ENCODE data around the gene TRAPPC2L. TPM values are rescaled to one million over a fixed set of nuclear protein-coding genes. Genes with fewer than 3 reads are reported as not detected.
A peak's percentile ranks its signal among the peaks of the same experiment; 100 is the strongest.

The TRAPPC2L gene
- total RNA-seq, 1 experiment from 2014 or later: 82.0 TPM

DNA sequence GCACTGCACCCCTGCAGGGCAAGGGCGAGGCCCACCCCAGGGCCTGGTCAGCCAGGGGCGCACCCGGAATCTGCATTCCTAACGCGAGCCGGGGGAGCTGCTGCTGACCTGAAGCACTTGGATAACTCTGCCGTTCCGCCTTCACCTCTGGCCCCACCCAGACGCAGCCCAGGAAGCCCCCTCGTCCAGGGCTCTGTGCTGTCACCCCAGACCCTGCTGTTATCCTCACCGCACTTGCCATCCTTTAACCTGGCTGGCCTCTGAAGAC lies 22.8 kb downstream of the TRAPPC2L start:
- TF ChIP-seq EMX1 (CRISPR knock-in tag; IDR thresholded peaks at IDR 0.05): no peak
- TF ChIP-seq, protein P1, sequence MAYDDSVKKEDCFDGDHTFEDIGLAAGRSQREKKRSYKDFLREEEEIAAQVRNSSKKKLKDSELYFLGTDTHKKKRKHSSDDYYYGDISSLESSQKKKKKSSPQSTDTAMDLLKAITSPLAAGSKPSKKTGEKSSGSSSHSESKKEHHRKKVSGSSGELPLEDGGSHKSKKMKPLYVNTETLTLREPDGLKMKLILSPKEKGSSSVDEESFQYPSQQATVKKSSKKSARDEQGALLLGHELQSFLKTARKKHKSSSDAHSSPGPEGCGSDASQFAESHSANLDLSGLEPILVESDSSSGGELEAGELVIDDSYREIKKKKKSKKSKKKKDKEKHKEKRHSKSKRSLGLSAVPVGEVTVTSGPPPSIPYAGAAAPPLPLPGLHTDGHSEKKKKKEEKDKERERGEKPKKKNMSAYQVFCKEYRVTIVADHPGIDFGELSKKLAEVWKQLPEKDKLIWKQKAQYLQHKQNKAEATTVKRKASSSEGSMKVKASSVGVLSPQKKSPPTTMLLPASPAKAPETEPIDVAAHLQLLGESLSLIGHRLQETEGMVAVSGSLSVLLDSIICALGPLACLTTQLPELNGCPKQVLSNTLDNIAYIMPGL (CRISPR knock-in tag; IDR thresholded peaks at IDR 0.05): no peak
- H3K4me1 Mint-ChIP-seq: no peaks in the 10 kb centered on the region
- CTCF ChIA-PET: interaction anchor here (1.2 to 3.0 kb wide), 6 partner anchors 22 to 287 kb away, joined by 5 to 18 read pairs (median 14); partner anchors contain the start of genes GALNS and TRAPPC2L
- DNase-seq (ENCODE audit: low spot score) (no peak), ATAC-seq (no peak)
- H3K27me3 Mint-ChIP-seq (ENCODE audit: low read depth): no peaks in the 10 kb centered on the region; the same call in 1 of the 2 replicates
- H3K27ac Mint-ChIP-seq: peak overlapping the region; percentile 76
- no peak overlapping the region for H3K4me3 Mint-ChIP-seq
- POLR2A ChIA-PET: no interaction called here
- H3K9me3 Mint-ChIP-seq: no peaks in the 10 kb centered on the region
- H3K36me3 Mint-ChIP-seq: no peaks in the 10 kb centered on the region

DNA sequence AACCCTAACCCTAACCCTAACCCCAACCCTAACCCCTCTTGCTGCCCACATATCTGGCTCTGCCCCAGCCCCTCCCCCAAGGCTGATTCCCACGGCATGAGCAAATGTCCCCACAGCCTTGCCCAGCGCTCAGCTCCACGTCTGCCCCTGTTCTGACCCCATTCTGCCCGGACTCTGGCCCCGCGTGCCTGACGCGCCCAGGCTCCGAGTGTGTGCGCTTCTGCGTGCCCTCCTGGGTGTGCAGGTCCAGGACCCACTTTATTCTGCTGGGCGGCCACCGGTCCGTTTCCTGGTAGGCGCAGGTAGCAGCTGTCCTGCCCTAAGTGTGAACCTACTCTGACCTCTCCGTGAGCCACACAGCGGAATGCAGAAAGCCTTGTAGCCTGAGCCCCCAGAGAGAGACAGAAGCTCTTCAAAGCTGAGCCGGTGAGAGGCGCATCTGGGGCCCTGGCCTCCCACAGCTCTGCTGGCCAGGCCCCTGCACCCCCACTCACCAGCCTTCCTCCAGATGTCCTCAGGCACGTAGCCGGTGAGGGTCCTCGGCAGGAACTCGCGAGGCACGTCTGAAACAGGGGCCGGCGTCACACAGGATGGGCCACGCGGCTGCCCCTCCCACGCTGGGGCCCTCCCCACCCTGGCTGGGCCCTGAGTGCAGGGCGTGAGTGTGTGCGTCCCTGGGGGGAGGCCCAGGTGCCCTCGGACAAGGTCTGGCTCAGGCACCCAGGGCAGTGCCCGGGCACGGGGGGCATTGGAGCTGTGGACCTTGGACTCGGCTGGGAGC lies 23.5 kb downstream of the TRAPPC2L start:
- POLR2A ChIA-PET: interaction anchor here (0.6 kb wide), 1 partner anchor 47 kb away, joined by 4 read pairs; no protein-coding TSS in a partner anchor
- CTCF ChIA-PET: interaction anchor here (0.7 to 3.0 kb wide), 12 partner anchors 21 to 287 kb away, joined by 3 to 18 read pairs (median 5); partner anchors contain the start of genes GALNS and TRAPPC2L
- Mint-ChIP-seq H3K36me3 (no peaks in the 10 kb centered on the region), H3K9me3 (no peaks in the 10 kb centered on the region), H3K4me3 (no peak overlapping the region), H3K27ac (no peak overlapping the region), H3K4me1 (no peaks in the 10 kb centered on the region), H3K27me3 (ENCODE audit: low read depth) (no peaks in the 10 kb centered on the region; the same call in 1 of the 2 replicates)
- ATAC-seq (no peak), DNase-seq (ENCODE audit: low spot score) (no peak)
- TF ChIP-seq SMAD4 (CRISPR knock-in tag; IDR thresholded peaks at IDR 0.05) (no peak), TCF7 (CRISPR knock-in tag; IDR thresholded peaks at IDR 0.05; ENCODE audit: low read depth) (no peak), ZNF396 (CRISPR knock-in tag; IDR thresholded peaks at IDR 0.05; ENCODE audit: borderline replicate concordance) (no peak)
- TF ChIP-seq, protein P2, sequence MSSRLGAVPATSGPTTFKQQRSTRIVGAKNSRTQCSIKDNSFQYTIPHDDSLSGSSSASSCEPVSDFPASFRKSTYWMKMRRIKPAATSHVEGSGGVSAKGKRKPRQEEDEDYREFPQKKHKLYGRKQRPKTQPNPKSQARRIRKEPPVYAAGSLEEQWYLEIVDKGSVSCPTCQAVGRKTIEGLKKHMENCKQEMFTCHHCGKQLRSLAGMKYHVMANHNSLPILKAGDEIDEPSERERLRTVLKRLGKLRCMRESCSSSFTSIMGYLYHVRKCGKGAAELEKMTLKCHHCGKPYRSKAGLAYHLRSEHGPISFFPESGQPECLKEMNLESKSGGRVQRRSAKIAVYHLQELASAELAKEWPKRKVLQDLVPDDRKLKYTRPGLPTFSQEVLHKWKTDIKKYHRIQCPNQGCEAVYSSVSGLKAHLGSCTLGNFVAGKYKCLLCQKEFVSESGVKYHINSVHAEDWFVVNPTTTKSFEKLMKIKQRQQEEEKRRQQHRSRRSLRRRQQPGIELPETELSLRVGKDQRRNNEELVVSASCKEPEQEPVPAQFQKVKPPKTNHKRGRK (CRISPR knock-in tag; IDR thresholded peaks at IDR 0.05; ENCODE audit: borderline replicate concordance): no peak

DNA sequence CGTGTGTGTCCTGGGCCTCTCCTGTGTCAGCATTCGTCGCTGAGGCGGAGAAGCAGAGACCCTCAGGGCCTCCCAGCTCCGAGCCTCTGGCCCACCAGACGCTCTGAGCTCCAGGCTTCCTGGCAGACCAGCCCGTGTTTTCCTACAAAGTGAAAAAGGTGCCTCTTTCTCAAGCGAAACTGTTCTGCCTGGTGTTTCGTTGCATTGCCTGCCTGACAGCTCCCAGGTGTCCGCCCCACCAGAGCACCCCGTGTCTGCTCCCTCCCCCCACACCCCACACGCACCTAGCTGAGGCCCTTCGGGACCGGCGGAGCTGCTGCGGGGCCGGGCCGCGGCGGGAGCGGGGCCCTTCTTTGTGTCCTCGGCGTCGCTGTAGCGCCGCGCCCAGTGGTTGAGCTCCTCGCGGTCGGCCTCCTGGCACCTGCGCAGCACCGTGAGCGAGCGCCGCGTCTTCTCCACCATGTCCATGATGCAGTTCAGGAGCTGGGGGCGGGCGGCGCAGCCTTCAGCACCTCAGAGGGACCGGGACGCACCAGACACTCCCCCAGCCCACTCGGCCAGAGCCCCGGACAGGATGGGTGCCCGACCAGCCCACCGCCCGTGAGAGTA lies 24.2 kb downstream of the TRAPPC2L start:
- DNase-seq (ENCODE audit: low spot score): peak; percentile 41
- ATAC-seq: peak; percentile 51
- POLR2A ChIA-PET: interaction anchor here (0.6 to 1.0 kb wide), 2 partner anchors 23 to 48 kb away, joined by 4 to 5 read pairs; no protein-coding TSS in a partner anchor
- Mint-ChIP-seq H3K9me3 (no peaks in the 10 kb centered on the region), H3K4me3 (no peak overlapping the region), H3K36me3 (no peaks in the 10 kb centered on the region), H3K27me3 (ENCODE audit: low read depth) (no peaks in the 10 kb centered on the region; the same call in 1 of the 2 replicates), H3K27ac (no peak overlapping the region), H3K4me1 (no peaks in the 10 kb centered on the region)
- CTCF ChIA-PET: interaction anchor here (0.7 to 3.0 kb wide), 13 partner anchors 20 to 286 kb away, joined by 3 to 18 read pairs (median 5); partner anchors contain the start of genes GALNS and TRAPPC2L
- TF ChIP-seq TEAD4 (CRISPR knock-in tag; IDR thresholded peaks at IDR 0.05) (no peak), KAT7 (CRISPR knock-in tag; IDR thresholded peaks at IDR 0.05; ENCODE audit: borderline replicate concordance) (no peak), ETV6 (CRISPR knock-in tag; IDR thresholded peaks at IDR 0.05) (no peak), ZBTB21 (CRISPR knock-in tag; IDR thresholded peaks at IDR 0.05; ENCODE audit: borderline replicate concordance) (no peak), ZNF219 (CRISPR knock-in tag; IDR thresholded peaks at IDR 0.05; ENCODE audit: borderline replicate concordance) (no peak), GTF2I (CRISPR knock-in tag; conservative IDR thresholded peaks at IDR 0.05) (no peak), SOX15 (CRISPR knock-in tag; IDR thresholded peaks at IDR 0.05) (no peak), CREM (CRISPR knock-in tag; IDR thresholded peaks at IDR 0.05) (no peak), RELA (CRISPR knock-in tag; IDR thresholded peaks at IDR 0.05; ENCODE audit: borderline replicate concordance) (no peak), FOXP1 (CRISPR knock-in tag; IDR thresholded peaks at IDR 0.05; ENCODE audit: borderline replicate concordance) (no peak), PRRX2 (CRISPR knock-in tag; IDR thresholded peaks at IDR 0.05) (no peak), FOXK1 (CRISPR knock-in tag; IDR thresholded peaks at IDR 0.05) (no peak), ZNF423 (CRISPR knock-in tag; IDR thresholded peaks at IDR 0.05) (no peak), FOXJ3 (CRISPR knock-in tag; IDR thresholded peaks at IDR 0.05; ENCODE audit: borderline replicate concordance) (no peak), JUN (CRISPR knock-in tag; IDR thresholded peaks at IDR 0.05) (no peak)
- TF ChIP-seq, protein P3, sequence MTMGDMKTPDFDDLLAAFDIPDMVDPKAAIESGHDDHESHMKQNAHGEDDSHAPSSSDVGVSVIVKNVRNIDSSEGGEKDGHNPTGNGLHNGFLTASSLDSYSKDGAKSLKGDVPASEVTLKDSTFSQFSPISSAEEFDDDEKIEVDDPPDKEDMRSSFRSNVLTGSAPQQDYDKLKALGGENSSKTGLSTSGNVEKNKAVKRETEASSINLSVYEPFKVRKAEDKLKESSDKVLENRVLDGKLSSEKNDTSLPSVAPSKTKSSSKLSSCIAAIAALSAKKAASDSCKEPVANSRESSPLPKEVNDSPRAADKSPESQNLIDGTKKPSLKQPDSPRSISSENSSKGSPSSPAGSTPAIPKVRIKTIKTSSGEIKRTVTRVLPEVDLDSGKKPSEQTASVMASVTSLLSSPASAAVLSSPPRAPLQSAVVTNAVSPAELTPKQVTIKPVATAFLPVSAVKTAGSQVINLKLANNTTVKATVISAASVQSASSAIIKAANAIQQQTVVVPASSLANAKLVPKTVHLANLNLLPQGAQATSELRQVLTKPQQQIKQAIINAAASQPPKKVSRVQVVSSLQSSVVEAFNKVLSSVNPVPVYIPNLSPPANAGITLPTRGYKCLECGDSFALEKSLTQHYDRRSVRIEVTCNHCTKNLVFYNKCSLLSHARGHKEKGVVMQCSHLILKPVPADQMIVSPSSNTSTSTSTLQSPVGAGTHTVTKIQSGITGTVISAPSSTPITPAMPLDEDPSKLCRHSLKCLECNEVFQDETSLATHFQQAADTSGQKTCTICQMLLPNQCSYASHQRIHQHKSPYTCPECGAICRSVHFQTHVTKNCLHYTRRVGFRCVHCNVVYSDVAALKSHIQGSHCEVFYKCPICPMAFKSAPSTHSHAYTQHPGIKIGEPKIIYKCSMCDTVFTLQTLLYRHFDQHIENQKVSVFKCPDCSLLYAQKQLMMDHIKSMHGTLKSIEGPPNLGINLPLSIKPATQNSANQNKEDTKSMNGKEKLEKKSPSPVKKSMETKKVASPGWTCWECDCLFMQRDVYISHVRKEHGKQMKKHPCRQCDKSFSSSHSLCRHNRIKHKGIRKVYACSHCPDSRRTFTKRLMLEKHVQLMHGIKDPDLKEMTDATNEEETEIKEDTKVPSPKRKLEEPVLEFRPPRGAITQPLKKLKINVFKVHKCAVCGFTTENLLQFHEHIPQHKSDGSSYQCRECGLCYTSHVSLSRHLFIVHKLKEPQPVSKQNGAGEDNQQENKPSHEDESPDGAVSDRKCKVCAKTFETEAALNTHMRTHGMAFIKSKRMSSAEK (CRISPR knock-in tag; IDR thresholded peaks at IDR 0.05; ENCODE audit: borderline replicate concordance): no peak

All from WTC11 (cell line).